ENCODE data around the gene IER2. TPM values are rescaled to one million over a fixed set of nuclear protein-coding genes. Genes with fewer than 3 reads are reported as not detected.

The IER2 gene
- total and polyA plus RNA-seq, 9 of the 15 experiments (the other 6 are each of a cell fraction or from before 2014, with no cell fraction given): 4.5 to 205 (median 23.7) TPM

DNA sequence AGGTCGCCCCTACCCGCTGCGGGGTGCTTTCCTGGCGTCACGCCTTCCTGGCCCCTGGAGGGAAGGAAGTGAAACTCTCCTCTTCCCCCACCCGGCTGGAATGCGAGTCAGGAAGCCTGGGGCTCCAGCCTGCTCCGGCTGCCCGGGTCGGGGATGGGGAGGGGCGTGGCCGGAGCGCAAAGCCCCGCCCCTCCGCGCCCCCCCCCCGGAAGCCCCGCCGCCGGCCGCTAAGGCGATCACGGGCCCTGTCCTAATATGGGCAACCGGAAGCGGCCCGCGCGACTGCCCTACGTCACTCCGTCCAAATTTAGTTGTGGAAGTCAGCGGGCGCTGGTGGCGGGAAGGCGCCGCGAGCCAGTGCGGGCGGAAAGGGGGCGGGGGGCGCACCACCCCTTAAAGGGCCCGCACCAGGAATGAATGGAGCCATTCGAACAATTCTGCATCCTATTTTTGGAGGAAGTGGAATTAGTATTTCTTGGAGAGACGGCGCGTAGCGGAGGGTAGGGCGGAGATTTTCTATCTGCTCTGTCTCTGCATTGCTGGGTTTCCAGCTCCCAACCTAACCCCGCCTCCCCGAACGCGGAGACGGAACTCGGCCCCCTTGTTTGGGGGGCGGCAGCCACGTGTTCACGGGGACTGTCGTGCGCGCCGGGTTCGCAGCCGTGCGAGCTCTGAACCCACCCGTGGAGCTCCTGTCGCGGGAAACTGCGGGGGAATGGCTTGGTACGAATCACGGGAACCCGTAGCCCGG lies 1.6 kb downstream of the IER2 start (continued):
- peak; percentile 58; the same call in 1 of the 2 replicates for TF ChIP-seq CTBP1 (IDR thresholded peaks at IDR 0.05; ENCODE audit: borderline replicate concordance)
- TF ChIP-seq DACH1 (IDR thresholded peaks at IDR 0.05; ENCODE audit: partially characterized antibody): no peak
- no peak for TF ChIP-seq ILK (tag; IDR thresholded peaks at IDR 0.05; ENCODE audit: borderline replicate concordance, low read depth)
- TF ChIP-seq SIN3B (IDR thresholded peaks at IDR 0.05; ENCODE audit: low read depth): peak; percentile 25; the same call in 1 of the 2 replicates
- peak; percentile 79 for TF ChIP-seq CCNT2 (IDR thresholded peaks at IDR 0.05; ENCODE audit: borderline replicate concordance, extremely low read depth, insufficient read length, low read depth, low read length)
- TF ChIP-seq, protein P1, sequence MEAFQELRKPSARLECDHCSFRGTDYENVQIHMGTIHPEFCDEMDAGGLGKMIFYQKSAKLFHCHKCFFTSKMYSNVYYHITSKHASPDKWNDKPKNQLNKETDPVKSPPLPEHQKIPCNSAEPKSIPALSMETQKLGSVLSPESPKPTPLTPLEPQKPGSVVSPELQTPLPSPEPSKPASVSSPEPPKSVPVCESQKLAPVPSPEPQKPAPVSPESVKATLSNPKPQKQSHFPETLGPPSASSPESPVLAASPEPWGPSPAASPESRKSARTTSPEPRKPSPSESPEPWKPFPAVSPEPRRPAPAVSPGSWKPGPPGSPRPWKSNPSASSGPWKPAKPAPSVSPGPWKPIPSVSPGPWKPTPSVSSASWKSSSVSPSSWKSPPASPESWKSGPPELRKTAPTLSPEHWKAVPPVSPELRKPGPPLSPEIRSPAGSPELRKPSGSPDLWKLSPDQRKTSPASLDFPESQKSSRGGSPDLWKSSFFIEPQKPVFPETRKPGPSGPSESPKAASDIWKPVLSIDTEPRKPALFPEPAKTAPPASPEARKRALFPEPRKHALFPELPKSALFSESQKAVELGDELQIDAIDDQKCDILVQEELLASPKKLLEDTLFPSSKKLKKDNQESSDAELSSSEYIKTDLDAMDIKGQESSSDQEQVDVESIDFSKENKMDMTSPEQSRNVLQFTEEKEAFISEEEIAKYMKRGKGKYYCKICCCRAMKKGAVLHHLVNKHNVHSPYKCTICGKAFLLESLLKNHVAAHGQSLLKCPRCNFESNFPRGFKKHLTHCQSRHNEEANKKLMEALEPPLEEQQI (IDR thresholded peaks at IDR 0.05): no peak
- no peak for TF ChIP-seq ERF (CRISPR knock-in tag; IDR thresholded peaks at IDR 0.05)
- TF ChIP-seq, protein P2, sequence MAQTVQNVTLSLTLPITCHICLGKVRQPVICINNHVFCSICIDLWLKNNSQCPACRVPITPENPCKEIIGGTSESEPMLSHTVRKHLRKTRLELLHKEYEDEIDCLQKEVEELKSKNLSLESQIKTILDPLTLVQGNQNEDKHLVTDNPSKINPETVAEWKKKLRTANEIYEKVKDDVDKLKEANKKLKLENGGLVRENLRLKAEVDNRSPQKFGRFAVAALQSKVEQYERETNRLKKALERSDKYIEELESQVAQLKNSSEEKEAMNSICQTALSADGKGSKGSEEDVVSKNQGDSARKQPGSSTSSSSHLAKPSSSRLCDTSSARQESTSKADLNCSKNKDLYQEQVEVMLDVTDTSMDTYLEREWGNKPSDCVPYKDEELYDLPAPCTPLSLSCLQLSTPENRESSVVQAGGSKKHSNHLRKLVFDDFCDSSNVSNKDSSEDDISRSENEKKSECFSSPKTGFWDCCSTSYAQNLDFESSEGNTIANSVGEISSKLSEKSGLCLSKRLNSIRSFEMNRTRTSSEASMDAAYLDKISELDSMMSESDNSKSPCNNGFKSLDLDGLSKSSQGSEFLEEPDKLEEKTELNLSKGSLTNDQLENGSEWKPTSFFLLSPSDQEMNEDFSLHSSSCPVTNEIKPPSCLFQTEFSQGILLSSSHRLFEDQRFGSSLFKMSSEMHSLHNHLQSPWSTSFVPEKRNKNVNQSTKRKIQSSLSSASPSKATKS (CRISPR knock-in tag; IDR thresholded peaks at IDR 0.05): no peak
- TF ChIP-seq, protein P3, sequence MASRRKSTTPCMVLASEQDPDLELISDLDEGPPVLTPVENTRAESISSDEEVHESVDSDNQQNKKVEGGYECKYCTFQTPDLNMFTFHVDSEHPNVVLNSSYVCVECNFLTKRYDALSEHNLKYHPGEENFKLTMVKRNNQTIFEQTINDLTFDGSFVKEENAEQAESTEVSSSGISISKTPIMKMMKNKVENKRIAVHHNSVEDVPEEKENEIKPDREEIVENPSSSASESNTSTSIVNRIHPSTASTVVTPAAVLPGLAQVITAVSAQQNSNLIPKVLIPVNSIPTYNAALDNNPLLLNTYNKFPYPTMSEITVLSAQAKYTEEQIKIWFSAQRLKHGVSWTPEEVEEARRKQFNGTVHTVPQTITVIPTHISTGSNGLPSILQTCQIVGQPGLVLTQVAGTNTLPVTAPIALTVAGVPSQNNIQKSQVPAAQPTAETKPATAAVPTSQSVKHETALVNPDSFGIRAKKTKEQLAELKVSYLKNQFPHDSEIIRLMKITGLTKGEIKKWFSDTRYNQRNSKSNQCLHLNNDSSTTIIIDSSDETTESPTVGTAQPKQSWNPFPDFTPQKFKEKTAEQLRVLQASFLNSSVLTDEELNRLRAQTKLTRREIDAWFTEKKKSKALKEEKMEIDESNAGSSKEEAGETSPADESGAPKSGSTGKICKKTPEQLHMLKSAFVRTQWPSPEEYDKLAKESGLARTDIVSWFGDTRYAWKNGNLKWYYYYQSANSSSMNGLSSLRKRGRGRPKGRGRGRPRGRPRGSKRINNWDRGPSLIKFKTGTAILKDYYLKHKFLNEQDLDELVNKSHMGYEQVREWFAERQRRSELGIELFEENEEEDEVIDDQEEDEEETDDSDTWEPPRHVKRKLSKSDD (conservative IDR thresholded peaks at IDR 0.05; ENCODE audit: low read length): no peak
- no peak for TF ChIP-seq MCM7 (IDR thresholded peaks at IDR 0.05)
- TF ChIP-seq EP300 (IDR thresholded peaks at IDR 0.05; ENCODE audit: low read length): peak; percentile 7; the same call in 1 of the 2 replicates
- no peak for TF ChIP-seq ZNF586 (CRISPR knock-in tag; conservative IDR thresholded peaks at IDR 0.05)
- TF ChIP-seq HMG20A (CRISPR knock-in tag; conservative IDR thresholded peaks at IDR 0.05): no peak
- TF ChIP-seq, protein P4, sequence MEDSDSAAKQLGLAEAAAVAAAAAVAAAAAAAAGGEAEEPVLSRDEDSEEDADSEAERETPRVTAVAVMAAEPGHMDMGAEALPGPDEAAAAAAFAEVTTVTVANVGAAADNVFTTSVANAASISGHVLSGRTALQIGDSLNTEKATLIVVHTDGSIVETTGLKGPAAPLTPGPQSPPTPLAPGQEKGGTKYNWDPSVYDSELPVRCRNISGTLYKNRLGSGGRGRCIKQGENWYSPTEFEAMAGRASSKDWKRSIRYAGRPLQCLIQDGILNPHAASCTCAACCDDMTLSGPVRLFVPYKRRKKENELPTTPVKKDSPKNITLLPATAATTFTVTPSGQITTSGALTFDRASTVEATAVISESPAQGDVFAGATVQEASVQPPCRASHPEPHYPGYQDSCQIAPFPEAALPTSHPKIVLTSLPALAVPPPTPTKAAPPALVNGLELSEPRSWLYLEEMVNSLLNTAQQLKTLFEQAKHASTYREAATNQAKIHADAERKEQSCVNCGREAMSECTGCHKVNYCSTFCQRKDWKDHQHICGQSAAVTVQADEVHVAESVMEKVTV (CRISPR knock-in tag; IDR thresholded peaks at IDR 0.05): no peak
